GM13977 (cell line): ENCODE measurements around the gene DNAJB7.
"Not testable (repeated sequence)": the region's sequence is repeated elsewhere in the genome, so short reads cannot be mapped to it uniquely, and the experiment has no call there.

Source experiments
- DNase-seq: peaks from one replicate; pipeline ENCODE4 v3.0.0; 2012; ENCODE audit warnings: low spot score
- in situ Hi-C: fragments of 300-500 bp; cut with MboI; formaldehyde crosslinking; loops from one replicate; pipeline ENCODE4 v1.12.0; 2022; ENCODE audit warnings: low sequenced_read_pairs, low pct_unique_long_range_greater_than_20kb, mixed read lengths, inconsistent platforms; ENCODE audit not compliant: unreplicated experiment
- TF ChIP-seq, protein P1 (sequence below): IDR thresholded peaks from 2 replicates; pipeline ENCODE4 v1.5.1; 2012; ENCODE audit warnings: mild to moderate bottlenecking, control low read depth; ENCODE audit not compliant: insufficient read depth; ENCODE audit errors: extremely low read depth, missing control alignments

The DNAJB7 gene

DNA sequence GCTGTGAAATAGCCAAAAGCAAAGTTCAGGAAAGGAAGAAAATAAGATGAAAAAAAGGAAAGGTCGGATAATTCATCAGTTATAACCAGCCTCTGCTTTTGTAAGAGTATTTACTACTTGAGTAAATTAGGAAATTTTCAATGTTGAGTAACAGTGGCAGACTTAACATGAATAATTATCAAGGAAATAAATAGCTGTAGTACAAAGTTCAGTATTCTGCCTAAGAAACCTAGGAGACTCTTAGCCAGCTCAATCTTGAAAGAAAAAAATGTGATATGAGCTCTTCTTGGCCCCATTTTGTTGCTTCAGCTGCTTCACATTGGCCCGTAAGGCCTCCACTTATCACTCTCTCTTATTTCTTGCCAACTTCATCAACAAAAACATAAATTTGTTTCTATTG lies 17.0 kb upstream of the DNAJB7 start:
- DNase-seq: no peak
- TF ChIP-seq, protein P1, sequence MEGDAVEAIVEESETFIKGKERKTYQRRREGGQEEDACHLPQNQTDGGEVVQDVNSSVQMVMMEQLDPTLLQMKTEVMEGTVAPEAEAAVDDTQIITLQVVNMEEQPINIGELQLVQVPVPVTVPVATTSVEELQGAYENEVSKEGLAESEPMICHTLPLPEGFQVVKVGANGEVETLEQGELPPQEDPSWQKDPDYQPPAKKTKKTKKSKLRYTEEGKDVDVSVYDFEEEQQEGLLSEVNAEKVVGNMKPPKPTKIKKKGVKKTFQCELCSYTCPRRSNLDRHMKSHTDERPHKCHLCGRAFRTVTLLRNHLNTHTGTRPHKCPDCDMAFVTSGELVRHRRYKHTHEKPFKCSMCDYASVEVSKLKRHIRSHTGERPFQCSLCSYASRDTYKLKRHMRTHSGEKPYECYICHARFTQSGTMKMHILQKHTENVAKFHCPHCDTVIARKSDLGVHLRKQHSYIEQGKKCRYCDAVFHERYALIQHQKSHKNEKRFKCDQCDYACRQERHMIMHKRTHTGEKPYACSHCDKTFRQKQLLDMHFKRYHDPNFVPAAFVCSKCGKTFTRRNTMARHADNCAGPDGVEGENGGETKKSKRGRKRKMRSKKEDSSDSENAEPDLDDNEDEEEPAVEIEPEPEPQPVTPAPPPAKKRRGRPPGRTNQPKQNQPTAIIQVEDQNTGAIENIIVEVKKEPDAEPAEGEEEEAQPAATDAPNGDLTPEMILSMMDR: no peak
- in situ Hi-C loops: no loop called here

DNA sequence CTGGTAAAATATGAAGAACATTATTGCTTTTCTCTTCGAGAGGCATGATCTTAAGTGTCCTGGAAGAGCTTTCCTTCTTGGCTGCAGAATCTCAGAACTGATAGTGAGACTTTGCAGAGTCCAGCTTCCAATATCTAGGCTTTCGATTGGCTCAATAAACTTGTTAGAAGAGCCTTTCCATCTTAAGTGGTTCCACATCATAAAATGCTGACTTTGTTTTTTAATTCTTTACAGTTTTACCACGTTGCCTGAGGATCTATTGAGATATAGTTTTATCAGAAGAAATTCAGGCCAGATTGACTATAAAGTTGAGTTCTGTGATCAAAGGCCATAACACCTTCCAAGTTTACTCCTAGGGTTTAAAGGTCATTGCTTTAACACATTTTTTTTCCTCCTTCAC lies 15.6 kb upstream of the DNAJB7 start:
- TF ChIP-seq, protein P1: no peak
- in situ Hi-C loops: no loop called here
- DNase-seq: no peak

DNA sequence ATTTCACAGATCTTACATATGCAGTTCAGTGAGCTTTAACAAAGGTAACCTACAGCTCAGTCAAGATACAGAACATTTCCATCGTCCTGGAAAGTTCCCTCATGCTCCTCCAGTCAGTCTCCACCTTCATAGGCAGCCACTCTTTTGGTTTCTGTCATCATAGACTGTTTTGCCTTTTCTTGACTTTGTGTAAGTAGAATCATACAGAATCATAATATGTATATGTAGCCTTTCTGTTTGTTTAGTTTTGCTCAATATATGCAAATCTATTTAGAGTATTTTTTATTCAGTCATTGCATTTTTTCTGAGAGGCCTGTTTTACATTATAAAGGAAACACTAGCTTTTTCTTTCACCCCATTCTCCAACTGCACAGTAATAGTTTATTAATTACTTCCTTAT lies 15.0 kb upstream of the DNAJB7 start:
- DNase-seq: no peak
- TF ChIP-seq, protein P1: no peak
- in situ Hi-C loops: no loop called here

DNA sequence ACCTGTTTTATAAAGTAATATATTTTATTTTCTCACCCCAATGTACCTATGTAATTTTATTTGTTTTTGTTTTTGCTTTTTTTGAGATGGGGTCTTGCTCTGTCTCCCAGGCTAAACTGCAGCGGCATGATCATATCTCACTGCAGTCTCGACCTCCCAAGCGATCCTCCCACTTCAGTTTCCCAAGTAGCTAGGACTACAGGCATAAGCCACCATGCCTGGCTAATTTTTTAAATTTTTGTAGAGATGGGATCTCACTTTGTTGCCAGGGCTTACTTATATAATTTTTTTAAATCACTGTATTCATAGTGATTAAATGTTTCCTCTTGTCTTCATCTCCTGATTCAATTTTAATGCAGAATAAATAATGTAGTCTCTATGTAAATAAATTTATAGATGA lies 13.2 kb upstream of the DNAJB7 start:
- in situ Hi-C loops: no loop called here
- TF ChIP-seq, protein P1: no peak
- DNase-seq: no peak

DNA sequence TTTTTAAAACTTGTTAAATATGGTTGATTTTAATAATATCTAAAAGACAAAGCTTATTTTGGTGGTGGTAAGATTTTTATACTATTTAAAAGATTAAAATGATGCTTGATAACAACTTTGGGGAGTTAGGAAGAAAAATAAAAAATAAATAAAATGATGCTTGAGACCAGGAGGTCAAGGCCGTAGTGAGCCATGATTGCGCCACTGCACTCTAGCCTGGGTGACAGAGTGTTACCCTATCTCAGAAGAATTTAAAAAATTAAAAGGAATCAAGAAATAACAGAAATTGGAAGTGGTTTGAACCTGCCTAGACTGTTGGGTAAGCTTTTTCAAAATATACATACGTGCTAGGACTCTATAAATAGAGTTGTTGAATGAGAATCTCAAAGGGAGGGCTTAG lies 12.1 kb upstream of the DNAJB7 start:
- in situ Hi-C loops: no loop called here
- TF ChIP-seq, protein P1: no peak
- DNase-seq: no peak

DNA sequence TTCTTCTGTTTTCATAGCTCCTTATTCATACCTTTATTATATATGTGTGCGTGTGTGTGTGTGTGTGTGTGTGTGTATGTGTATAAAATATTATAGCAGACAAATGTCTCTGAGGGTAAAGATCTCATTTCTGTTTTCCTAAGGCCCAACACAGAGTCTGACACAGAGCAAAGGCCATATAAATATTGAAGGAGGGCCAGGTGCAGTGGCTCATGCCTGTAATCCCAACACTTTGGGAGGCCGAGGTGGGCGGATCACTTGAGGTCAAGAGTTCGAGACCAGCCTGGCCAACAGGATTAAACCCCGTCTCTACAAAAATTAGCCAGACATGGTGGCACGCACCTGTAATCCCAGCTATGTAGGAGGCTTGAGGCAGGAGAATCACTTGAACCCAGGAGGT lies 6.5 kb upstream of the DNAJB7 start:
- in situ Hi-C loops, DNase-seq: not testable (repeated sequence)

DNA sequence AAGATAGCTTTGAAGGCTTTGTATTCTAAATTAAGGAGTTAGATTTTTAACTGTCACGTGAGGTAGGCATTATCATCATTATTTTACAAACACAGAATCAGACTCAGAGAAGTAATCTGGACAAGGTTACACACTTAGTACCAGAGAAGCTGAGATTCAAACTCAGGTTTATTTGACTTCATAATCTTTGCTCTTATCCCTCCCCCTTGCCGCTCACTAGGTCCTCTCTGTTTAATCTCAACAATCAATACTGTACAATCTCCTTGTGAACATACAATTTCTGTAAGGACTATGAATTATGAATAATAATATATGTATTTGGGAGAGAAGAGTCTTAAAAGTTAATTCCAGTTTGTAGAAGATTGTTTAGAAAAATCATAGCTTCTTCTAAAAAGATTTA lies 5.2 kb upstream of the DNAJB7 start:
- TF ChIP-seq, protein P1: no peak
- DNase-seq: no peak
- in situ Hi-C loops: no loop called here
